Loucy (cell line): ENCODE results near the gene RSKR.

Source experiments
- CTCF ChIP-seq: fragments of 200-600 bp; sonication (generic); conservative IDR thresholded peaks from 2 replicates; pipeline ENCODE4 v1.5.1; 2014; ENCODE audit warnings: mild to moderate bottlenecking, antibody characterized with exemption, low read length
- EZH2phosphoT487 ChIP-seq: fragments of 200-600 bp; IDR thresholded peaks from 2 replicates; pipeline ENCODE4 v1.6.1; 2018; ENCODE audit warnings: antibody characterized with exemption, mild to moderate bottlenecking, moderate library complexity, borderline replicate concordance

- TF ChIP-seq CTCF (no peak), EZH2phosphoT487 (no peak)
These were observed 42.4 kb downstream of the RSKR start, which contains the start of gene PIGS for GRCh38 chr17:28571361-28572122.
